Central memory CD4-positive, alpha-beta T cell (primary cell): ENCODE results near the gene DNAJC12.
"Not testable (repeated sequence)": the region's sequence is repeated elsewhere in the genome, so short reads cannot be mapped to it uniquely, and the experiment has no call there.

ENCODE experiments used
- DNase-seq: peaks from one replicate; pipeline ENCODE4 v3.0.0; 2022

DNAJC12 gene

GRCh38 chr10:67790534-67791408 lies 47.2 kb downstream of the DNAJC12 start:
- no peak for DNase-seq

GRCh38 chr10:67789769-67790168 lies 48.2 kb downstream of the DNAJC12 start:
- no peak for DNase-seq

- DNase-seq, result peak; percentile 42
These were observed 49.7 kb downstream of the DNAJC12 start for GRCh38 chr10:67788028-67788886.

- peak; percentile 40 for DNase-seq
These were observed 52.9 kb downstream of the DNAJC12 start for GRCh38 chr10:67785098-67785497.

- DNase-seq, result no peak
These were observed 53.5 kb downstream of the DNAJC12 start for GRCh38 chr10:67784474-67784873.

GRCh38 chr10:67783606-67784294 lies 54.2 kb downstream of the DNAJC12 start:
- no peak for DNase-seq

GRCh38 chr10:67782530-67782929 lies 55.5 kb downstream of the DNAJC12 start:
- DNase-seq, result no peak

- no peak for DNase-seq
These were observed 57.0 kb downstream of the DNAJC12 start for GRCh38 chr10:67780759-67781538.

GRCh38 chr10:67780204-67780621 lies 57.8 kb downstream of the DNAJC12 start:
- DNase-seq, result not testable (repeated sequence)

- peak; percentile 74 for DNase-seq
These were observed 58.4 kb downstream of the DNAJC12 start for GRCh38 chr10:67779465-67780203.

- DNase-seq, result no peak
These were observed 61.6 kb downstream of the DNAJC12 start for GRCh38 chr10:67776371-67776770.

- DNase-seq, result no peak
These were observed 62.7 kb downstream of the DNAJC12 start for GRCh38 chr10:67775279-67775678.

GRCh38 chr10:67772894-67773511 lies 65.0 kb downstream of the DNAJC12 start:
- no peak for DNase-seq

GRCh38 chr10:67772151-67772550 lies 65.8 kb downstream of the DNAJC12 start:
- no peak for DNase-seq

GRCh38 chr10:67771200-67771599 lies 66.8 kb downstream of the DNAJC12 start:
- no peak for DNase-seq

- no peak for DNase-seq
These were observed 67.5 kb downstream of the DNAJC12 start for GRCh38 chr10:67770537-67770936.

GRCh38 chr10:67767244-67767643 lies 70.7 kb downstream of the DNAJC12 start:
- DNase-seq, result no peak

- peak; percentile 96 for DNase-seq
These were observed 73.8 kb downstream of the DNAJC12 start for GRCh38 chr10:67764012-67764822.

GRCh38 chr10:67763499-67764011 lies 74.4 kb downstream of the DNAJC12 start:
- DNase-seq, result peak; percentile 76

- DNase-seq, result not testable (repeated sequence)
These were observed 75.4 kb downstream of the DNAJC12 start for GRCh38 chr10:67762567-67762966.
